ELF-1 (cell line): Measurements from ENCODE around the gene CTSS.
"Not testable (repeated sequence)": the region's sequence is repeated elsewhere in the genome, so short reads cannot be mapped to it uniquely, and the experiment has no call there.

Experiments used
- DNase-seq: peaks from one replicate; pipeline ENCODE4 v3.0.0-alpha.2; 2016; ENCODE audit warnings: low read depth, low spot score

Gene CTSS

GRCh38 chr1:150765296-150765976 lies at the start of gene CTSS:
Gene CTSS, minus strand, starts transcription at chr1:150765778. Its CDS starts 1,015 bp downstream, at chr1:150764763.
- DNase-seq = no peak

GRCh38 chr1:150813028-150813707 lies 47.6 kb upstream of the CTSS start:
- peak; percentile 66 for DNase-seq

- no peak for DNase-seq
Measured at GRCh38 chr1:150810958-150811659, 45.5 kb upstream of the CTSS start.

DNA sequence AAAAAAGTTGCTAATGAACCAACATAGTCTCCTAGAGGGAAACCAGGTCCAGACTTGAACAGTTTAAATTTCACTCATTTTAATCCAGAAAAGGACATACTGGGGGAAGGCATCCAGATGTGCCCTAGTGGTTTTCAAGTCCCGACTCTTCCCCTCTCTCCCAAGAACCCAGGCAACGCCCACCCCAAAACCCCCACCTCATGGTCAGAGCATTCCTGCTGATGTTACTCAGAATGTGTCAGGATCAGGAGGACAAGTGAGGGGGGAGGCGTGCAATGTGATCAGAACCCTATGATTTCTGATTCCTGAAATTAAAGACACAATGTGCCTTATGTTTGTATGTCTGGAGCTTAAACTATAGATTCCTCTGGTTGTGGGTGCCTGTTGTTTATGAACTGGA lies 44.1 kb upstream of the CTSS start:
- no peak for DNase-seq

- DNase-seq = no peak
Measured at GRCh38 chr1:150808846-150809245, 43.3 kb upstream of the CTSS start.

DNA sequence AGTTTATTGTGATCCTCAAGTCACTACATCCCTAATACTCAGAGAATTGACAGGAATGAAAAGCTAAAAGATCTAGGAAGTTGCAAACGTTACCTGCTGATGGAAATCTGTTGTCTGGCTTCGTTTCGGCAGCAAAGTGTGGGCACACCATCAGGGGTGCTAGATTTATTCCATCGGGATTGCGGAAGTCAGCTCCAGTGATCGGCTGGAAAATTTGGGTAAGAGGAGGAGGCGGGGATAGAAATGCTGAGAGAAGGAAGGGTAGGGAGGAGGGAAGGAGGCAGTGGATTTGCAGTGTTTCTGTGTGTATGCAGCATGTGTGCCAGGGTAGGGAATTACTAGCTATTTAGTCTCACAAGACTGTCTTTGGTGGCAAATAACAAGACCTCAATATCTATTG lies 42.5 kb upstream of the CTSS start, which contains the start of gene CTSK:
Gene CTSK (minus strand): TSS at position 140 of the 400 bp plus-strand sequence. CDS start 1,455 bp downstream, outside the sequence.
- DNase-seq = no peak

- no peak for DNase-seq
Measured at GRCh38 chr1:150807249-150808023, 41.9 kb upstream of the CTSS start.

- no peak for DNase-seq
Measured at GRCh38 chr1:150805899-150806298, 40.3 kb upstream of the CTSS start.

- no peak for DNase-seq
Measured at GRCh38 chr1:150804671-150805070, 39.1 kb upstream of the CTSS start.

DNA sequence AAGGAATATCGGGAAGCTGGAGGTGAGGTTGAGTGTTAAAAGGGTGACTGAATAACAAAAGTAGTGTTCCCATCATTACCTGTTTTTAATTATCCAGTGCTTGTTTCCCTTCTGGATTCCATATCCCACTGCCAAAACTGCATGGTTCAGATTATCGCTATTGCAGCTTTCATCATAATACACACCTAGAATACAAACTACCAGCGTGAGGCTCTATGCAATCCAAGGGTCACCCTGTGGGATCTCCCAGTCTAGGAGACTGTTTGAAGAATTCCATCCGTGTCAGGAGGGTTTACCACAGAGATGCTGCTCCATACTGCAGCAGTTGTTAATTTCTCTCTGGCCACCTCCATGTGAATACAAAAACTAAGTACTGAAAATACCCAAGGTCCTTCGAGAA lies 33.5 kb upstream of the CTSS start:
- no peak for DNase-seq

DNA sequence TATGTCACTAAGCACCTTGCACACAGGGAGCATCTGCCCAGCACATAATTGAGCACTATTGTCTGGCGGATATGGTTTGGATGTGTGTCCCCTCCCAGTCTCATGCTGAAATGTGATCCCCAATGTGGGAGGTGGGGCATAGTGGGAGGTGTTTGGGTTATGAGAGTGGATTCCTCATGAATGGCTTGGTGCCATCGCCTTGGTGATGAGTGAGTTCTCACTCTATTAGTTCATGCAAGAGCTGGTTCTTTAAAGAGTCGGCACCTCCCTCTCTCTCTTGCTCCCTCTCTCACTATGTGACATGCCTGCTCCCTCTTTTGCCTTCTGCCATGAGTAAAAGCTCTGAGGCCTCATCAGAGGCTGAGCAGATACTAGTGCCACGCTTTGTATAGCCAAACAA lies 32.9 kb upstream of the CTSS start:
- no peak for DNase-seq

GRCh38 chr1:150796374-150796773 lies 30.8 kb upstream of the CTSS start:
- no peak for DNase-seq

- DNase-seq = not testable (repeated sequence)
Measured at GRCh38 chr1:150793778-150794177, 28.2 kb upstream of the CTSS start.

GRCh38 chr1:150793221-150793620 lies 27.6 kb upstream of the CTSS start:
- DNase-seq = no peak

GRCh38 chr1:150791585-150791984 lies 26.0 kb upstream of the CTSS start:
- no peak for DNase-seq

DNA sequence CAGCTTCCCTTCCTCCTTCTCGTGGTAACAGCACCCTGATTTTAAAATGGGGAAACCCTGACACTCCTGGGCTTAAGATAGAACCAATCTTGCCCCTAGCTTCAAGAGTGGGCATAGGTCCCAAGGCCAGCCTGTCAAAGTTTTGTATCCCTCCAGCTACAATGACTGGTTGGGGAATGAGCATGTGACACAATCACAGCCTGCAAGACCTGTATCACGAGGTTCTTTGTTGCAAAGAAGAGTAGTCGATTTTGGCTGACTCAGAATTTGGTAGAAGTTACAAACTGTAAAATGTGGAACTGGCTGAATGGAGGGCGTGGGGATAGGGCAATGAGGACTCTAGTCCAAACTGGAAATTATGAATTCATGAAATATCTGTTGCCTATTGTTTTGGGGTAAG lies 23.8 kb upstream of the CTSS start:
- DNase-seq = peak; percentile 9

- DNase-seq = no peak
Measured at GRCh38 chr1:150788946-150789345, 23.4 kb upstream of the CTSS start.

GRCh38 chr1:150787455-150787854 lies 21.9 kb upstream of the CTSS start:
- DNase-seq = no peak

DNA sequence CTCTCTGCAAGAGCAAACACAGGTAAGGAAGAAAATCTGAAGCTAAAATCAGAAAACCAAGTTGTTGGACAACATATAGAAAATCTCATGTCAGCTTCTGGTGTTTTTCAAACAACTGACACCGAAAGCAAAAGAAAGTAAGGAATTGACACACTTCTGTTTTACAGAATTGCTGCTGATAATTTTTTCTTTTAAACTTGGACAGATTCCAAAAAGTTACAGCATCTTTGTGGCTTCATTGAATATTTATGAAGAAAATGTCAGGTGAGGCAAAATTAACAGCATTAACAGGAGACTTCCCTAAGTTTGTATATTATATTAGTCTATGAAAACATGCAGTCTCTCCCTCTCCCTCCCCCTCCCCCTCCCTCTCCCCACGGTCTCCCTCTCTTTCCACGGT lies 14.9 kb upstream of the CTSS start:
- no peak for DNase-seq

- DNase-seq = no peak
Measured at GRCh38 chr1:150778409-150778808, 12.8 kb upstream of the CTSS start.

DNA sequence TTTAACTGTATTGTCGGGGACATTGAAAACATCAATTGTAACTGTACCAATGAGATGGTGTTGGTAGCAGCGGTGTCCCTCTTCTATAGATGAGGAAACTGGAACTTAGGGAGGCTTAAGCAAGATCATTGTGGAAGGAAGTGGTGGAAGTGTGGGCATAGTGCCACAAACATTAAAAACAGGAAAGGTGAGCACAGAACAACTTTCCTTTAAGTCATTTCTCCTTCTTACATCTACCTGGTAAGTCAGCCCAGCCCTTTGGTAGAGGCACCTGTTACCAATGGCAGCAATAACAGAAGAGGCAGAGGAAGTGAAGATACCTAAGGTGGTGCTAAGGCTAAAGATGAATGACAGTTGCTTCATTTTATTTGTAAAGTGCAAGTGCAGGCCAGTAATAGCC lies 12.0 kb upstream of the CTSS start:
- DNase-seq = no peak
